Erythroblast (primary cell): ENCODE results near the gene PADI4.

ENCODE experiments used
- DNase-seq, 2 experiments: peaks; one replicate each; lab custom pipeline; 2025; lab: John Stamatoyannopoulos, UW
- GATA1 ChIP-seq: IDR thresholded peaks from 2 replicates; pipeline ENCODE4 v1.6.1; 2011; ENCODE audit warnings: low read depth, mild to moderate bottlenecking, control low read depth, low read length, moderate library complexity
- POLR2A ChIP-seq: IDR thresholded peaks from 2 replicates; pipeline ENCODE4 v1.6.1; 2011; ENCODE audit warnings: mild to moderate bottlenecking, low read length

Gene PADI4

DNA sequence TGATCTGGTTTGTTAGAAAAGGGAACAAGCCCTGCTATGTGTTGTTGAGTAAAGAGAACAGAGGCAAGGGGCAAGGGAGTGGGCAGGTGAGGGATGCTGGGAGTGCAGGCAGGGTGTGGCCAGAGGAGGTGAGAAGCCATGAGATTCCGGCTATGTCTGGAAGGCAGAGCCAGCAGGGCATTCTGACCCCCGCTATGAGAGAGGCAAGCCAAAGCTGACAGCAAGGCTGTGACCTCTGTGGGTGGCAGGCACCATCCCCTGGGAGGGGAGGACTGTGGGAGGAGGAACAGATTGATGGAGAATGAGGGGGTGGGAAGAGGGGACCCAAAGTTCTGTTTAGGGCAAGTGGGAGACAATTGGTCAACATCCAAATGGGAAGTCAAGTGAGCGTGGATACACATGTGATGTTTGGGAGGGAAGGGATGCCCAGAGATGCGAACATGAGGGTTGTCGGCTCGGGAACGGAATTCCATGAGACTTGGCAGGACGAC is 44.5 kb downstream of the PADI4 start:
- TF ChIP-seq GATA1 (no peak), POLR2A (no peak)
- no peak for DNase-seq

DNA sequence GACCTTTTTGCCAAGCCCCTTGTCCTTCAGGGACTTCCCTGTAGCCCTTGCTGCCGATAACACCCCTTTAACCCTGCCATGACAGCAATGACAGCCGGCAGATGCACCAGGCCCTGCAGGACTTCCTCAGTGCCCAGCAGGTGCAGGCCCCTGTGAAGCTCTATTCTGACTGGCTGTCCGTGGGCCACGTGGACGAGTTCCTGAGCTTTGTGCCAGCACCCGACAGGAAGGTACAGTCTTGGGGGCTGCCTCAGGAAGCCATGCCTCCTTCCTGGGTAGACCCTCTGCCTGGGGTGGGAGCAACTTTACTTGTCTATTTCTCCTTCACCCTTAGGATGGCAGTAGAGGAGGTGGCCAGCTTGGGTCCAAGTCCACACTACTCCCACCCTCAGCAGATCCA is 47.9 kb downstream of the PADI4 start:
- TF ChIP-seq POLR2A (no peak), GATA1 (no peak)
- DNase-seq = no peak

DNA sequence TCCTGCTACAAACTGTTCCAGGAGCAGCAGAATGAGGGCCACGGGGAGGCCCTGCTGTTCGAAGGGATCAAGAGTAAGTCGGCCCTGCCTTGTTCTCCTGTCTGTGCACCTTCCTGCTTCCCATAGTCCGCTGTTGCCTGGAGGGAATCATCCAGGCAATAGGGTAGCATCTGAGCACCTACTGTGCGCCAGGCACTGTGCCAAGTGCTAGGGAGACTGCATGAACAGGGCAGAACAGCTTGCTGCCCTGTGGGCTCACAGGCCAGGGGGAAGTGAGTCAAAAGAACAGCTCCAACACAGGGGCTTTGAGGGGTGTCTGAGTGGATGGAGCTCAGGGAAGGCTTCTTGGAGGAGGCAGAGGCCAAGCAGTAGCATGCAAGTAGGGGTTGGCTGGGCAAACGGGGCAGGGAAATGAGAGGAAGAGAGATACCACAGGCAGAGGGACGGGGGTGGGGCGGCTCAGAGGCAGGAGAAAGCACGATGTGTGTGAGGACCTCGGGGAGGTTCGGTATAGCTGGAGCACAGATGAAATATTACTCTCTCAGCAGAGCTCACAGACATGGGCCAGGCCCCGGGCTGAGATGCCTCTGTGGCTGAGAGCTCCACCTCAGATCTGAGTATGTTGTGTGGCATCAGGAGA is 48.5 kb downstream of the PADI4 start:
- DNase-seq = no peak
- TF ChIP-seq GATA1 (no peak), POLR2A (no peak)

GRCh38 chr1:17358557-17358956 is 50.6 kb downstream of the PADI4 start:
- DNase-seq = no peak
- no peak for TF ChIP-seq POLR2A
- no peak for TF ChIP-seq GATA1

DNA sequence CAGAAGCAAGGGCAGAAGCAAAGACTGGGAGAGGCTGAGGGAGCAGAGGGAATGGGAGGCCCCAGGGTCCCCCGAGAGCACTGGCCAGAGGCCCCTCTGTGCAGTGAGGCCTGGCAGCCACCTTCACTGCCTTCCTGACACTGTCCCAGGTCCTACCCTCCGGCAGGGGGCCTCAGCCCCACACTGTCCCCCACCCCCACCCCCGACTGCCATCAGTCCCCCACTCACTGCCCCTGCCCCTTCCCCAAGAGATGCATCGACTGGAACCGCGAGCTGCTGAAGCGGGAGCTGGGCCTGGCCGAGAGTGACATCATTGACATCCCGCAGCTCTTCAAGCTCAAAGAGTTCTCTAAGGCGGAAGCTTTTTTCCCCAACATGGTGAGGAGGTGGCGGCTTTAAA is 51.0 kb downstream of the PADI4 start:
- no peak for TF ChIP-seq GATA1
- no peak for TF ChIP-seq POLR2A
- no peak for DNase-seq

DNA sequence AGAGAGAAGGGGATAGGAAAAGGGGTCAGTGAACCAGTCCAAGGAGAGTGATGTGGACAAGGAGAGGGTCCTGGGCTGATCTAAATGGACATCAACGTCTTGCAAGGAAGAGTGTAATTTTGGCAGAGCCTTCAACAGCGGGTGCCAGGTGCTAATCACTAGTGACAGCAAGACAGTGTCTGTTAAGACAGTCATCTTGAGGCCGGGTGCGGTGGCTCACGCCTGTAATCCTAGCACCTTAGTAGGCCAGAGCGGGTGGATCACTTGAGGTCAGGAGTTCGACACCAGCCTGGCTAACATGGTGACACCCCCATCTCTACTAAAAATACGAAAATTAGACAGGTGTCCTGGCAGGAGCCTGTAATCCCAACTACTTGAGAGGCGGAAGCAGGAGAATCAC is 51.8 kb downstream of the PADI4 start:
- DNase-seq = peak; percentile 62 to 83
- TF ChIP-seq GATA1 = no peak
- no peak for TF ChIP-seq POLR2A

DNA sequence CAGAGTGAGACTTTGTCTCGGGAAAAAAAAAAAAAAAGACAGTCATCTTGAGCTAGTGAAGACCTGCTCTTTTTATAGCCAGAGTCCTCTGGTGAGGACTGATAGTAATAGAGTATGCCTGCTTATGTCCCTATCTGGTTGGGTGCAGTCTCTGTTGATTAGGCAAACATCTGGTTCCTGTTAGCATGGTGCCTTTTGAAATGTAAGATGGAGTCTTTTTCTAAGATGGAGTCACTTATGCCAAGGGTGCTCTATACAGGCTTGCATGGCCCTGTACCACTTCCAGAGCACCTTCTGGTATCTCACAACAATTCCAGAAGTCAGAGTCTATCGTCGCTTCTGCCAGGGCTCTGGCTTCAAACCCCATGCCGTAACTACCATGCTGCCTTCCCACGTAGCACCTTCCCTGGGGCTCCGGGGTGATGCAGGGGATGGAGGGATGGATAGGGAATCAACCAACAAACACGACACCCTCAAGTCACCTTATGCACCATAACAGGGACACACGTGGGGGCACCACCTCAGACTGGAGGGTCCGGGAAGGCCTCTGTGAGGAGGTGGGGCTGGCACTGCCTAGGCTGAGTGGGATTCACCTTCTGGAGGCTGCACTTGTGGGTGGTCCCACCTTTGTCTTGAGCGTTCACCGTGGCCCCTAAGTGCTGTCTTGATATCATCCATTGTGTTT is 52.4 kb downstream of the PADI4 start:
- peak; percentile 73 to 91 for DNase-seq
- TF ChIP-seq GATA1 (no peak), POLR2A (no peak)

DNA sequence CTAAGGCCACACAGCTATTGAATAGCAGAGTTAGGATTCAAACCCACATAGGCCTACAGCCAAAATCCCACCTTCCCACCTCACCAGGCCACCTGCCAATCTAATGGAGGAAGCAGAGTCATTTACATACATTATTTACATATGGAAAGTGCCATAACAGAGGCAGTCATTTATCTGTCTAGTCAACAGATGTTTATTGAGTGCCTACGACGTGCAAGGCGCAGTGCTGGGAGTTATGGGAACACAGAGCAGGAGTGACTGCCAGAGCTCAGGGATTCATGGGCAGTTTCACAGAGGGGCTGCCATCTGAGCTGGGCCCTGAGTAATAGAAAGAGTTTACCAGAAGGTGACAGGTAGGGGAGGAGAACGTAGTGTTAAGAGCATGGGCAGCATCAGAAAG is 53.7 kb downstream of the PADI4 start:
- no peak for DNase-seq
- TF ChIP-seq GATA1 (no peak), POLR2A (no peak)

DNA sequence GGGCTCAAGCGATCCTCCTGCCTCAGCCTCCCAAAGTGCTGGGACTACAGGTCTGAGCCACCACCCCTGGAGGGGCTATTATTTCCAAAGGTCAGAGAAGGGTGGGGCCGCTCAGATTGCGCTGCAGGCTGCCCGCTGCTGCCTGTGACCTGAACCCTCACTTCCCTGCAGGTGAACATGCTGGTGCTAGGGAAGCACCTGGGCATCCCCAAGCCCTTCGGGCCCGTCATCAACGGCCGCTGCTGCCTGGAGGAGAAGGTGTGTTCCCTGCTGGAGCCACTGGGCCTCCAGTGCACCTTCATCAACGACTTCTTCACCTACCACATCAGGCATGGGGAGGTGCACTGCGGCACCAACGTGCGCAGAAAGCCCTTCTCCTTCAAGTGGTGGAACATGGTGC is 55.4 kb downstream of the PADI4 start:
- no peak for DNase-seq
- no peak for TF ChIP-seq GATA1
- no peak for TF ChIP-seq POLR2A

GRCh38 chr1:17363771-17364170 is 55.8 kb downstream of the PADI4 start:
- DNase-seq = no peak
- TF ChIP-seq POLR2A (no peak), GATA1 (no peak)

GRCh38 chr1:17365293-17365692 is 57.3 kb downstream of the PADI4 start:
- TF ChIP-seq GATA1 (no peak), POLR2A (no peak)
- DNase-seq = no peak

GRCh38 chr1:17369466-17369865 is 61.5 kb downstream of the PADI4 start:
- TF ChIP-seq GATA1 (no peak), POLR2A (no peak)
- no peak for DNase-seq

DNA sequence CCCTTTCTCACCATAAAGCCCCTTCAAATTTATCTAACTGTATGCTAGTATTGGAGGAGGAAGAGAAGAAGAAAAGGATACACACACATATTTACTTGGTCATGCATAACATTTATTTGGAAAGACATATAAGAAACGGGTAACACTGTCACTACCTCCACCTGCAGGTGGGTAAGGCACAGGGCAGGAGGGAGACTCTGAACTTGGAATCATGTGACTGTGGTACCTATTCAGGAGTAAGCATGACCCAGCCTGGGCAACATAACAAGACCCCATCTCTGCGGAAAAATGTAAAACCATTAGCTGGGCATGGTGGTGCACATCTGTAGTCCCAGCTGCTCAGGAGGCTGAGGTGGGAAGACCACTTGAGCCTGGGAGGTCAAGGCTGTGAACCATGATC is 62.6 kb downstream of the PADI4 start:
- TF ChIP-seq POLR2A = no peak
- no peak for TF ChIP-seq GATA1
- no peak for DNase-seq

- no peak for TF ChIP-seq POLR2A
- no peak for TF ChIP-seq GATA1
- DNase-seq = no peak
Observed at GRCh38 chr1:17371896-17372295, 63.9 kb downstream of the PADI4 start, which contains the start of gene PADI6. TSS of gene PADI6 (plus strand) at chr1:17372196. CDS start at chr1:17372246, 50 bp downstream.
